ENCODE results near the gene MSH2. TPM values are rescaled to one million over a fixed set of nuclear protein-coding genes. Genes with fewer than 3 reads are reported as not detected.
A peak's percentile ranks its signal among the peaks of the same experiment; 100 is the strongest.
"Not testable (repeated sequence)": the region's sequence is repeated elsewhere in the genome, so short reads cannot be mapped to it uniquely, and the experiment has no call there.

MSH2 gene
- total and polyA plus RNA-seq, 2 experiments from 2014 or later: 20.8 to 27.7 TPM

GRCh38 chr2:47360927-47361326, 42.0 kb upstream of the MSH2 start:
- Histone ChIP-seq H3K9me3 (ENCODE audit: low read depth) (no peaks in the 10 kb centered on the region), H3K9me2 (replicated peaks; ENCODE audit: insufficient read depth) (no peaks in the 10 kb centered on the region), H3K4me3 (no peak overlapping the region), H3K36me3 (replicated peaks; ENCODE audit: insufficient read depth, low read depth) (no peaks in the 10 kb centered on the region), H3K79me2 (no peaks in the 10 kb centered on the region), H3K4me1 (ENCODE audit: insufficient read depth) (peaks cover 14% of the 10 kb centered on the region), H3K4me2 (peak overlapping the region; percentile 12), H3K27me3 (no peaks in the 10 kb centered on the region), H4K20me1 (ENCODE audit: insufficient read depth, poor library complexity, severe bottlenecking) (no peaks in the 10 kb centered on the region), H3K27ac (peak overlapping the region; percentile 91), H2AFZ (no peak overlapping the region)
- no peak for TF ChIP-seq EZH2phosphoT487 (IDR thresholded peaks at IDR 0.05; ENCODE audit: low read depth, severe bottlenecking, unreplicated experiment)
- TF ChIP-seq EZH2 (IDR thresholded peaks at IDR 0.05; ENCODE audit: borderline replicate concordance): no peak
- TF ChIP-seq, protein P1, sequence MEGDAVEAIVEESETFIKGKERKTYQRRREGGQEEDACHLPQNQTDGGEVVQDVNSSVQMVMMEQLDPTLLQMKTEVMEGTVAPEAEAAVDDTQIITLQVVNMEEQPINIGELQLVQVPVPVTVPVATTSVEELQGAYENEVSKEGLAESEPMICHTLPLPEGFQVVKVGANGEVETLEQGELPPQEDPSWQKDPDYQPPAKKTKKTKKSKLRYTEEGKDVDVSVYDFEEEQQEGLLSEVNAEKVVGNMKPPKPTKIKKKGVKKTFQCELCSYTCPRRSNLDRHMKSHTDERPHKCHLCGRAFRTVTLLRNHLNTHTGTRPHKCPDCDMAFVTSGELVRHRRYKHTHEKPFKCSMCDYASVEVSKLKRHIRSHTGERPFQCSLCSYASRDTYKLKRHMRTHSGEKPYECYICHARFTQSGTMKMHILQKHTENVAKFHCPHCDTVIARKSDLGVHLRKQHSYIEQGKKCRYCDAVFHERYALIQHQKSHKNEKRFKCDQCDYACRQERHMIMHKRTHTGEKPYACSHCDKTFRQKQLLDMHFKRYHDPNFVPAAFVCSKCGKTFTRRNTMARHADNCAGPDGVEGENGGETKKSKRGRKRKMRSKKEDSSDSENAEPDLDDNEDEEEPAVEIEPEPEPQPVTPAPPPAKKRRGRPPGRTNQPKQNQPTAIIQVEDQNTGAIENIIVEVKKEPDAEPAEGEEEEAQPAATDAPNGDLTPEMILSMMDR (IDR thresholded peaks at IDR 0.05; ENCODE audit: poor library complexity): no peak
- peak; percentile 61 for DNase-seq (ENCODE audit: low spot score)
- WGBS (ENCODE audit: low lambda C conversion rate, missing lambda C conversion rate): 80% methylated on average over 3 of the region's 3 CpGs

DNA sequence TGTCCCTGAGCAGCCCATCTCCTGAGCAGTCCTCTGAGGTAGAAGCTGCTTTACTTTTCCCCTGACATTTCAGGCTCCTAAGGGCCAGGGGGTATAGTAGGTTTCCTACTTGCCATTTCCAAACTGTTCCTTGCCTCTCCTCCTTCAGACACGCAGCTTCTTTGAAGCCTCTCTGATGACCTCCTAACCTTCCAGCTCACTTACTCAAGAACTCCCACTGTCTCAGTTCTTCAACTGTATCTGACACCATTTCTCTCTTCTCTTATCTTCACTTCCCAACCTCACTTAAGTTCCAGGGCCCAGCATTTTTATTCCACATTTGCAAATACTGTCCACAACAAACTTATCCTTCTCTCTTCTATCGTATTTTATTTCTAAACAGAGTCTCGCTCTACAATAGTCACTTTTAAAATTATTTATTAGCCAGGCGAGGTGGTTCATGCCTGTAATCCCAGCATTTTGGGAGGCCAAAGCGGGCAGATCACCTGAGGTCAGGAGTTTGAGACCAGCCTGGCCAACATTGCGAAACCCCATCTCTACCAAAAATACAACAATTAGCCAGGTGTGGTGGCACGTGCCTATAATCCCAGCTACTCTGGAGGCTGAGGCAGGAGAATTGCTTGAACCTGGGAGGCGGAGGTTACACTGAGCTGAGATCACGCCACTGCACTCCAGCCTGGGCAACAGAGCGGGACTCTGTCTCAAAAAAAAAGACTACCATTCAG, 41.3 kb upstream of the MSH2 start:
- WGBS (ENCODE audit: low lambda C conversion rate, missing lambda C conversion rate): 95% methylated on average over 10 of the region's 10 CpGs
- H2AFZ ChIP-seq; H3K9me2 ChIP-seq (replicated peaks; ENCODE audit: insufficient read depth); H3K9me3 ChIP-seq (ENCODE audit: low read depth); DNase-seq (ENCODE audit: low spot score); H3K4me2 ChIP-seq; H3K27me3 ChIP-seq; H3K4me3 ChIP-seq; H3K79me2 ChIP-seq; H4K20me1 ChIP-seq (ENCODE audit: insufficient read depth, poor library complexity, severe bottlenecking); H3K36me3 ChIP-seq (replicated peaks; ENCODE audit: insufficient read depth, low read depth): not testable (repeated sequence)
- peaks cover 14% of the 10 kb centered on the region for H3K4me1 ChIP-seq (ENCODE audit: insufficient read depth)
- peak overlapping the region; percentile 91 for H3K27ac ChIP-seq

DNA sequence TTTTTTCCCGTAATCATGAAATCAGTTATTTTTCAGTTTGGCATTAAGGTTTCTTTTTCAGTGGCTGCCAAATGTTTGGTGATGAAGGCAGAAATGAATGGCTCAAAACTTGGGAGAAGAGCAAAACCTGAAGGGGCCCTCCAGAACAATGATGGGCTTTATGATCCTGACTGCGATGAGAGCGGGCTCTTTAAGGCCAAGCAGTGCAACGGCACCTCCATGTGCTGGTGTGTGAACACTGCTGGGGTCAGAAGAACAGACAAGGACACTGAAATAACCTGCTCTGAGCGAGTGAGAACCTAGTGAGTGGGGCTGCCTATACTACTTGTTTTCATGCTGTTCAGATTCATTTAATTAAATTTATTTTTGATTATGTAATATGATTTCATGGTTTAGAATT, 29.2 kb upstream of the MSH2 start:
- H3K9me2 ChIP-seq (replicated peaks; ENCODE audit: insufficient read depth): no peaks in the 10 kb centered on the region
- peak overlapping the region; percentile 85 for H3K4me2 ChIP-seq
- H3K9me3 ChIP-seq (ENCODE audit: low read depth): no peaks in the 10 kb centered on the region
- H4K20me1 ChIP-seq (ENCODE audit: insufficient read depth, poor library complexity, severe bottlenecking): peaks cover 59% of the 10 kb centered on the region
- no peak overlapping the region for H3K27ac ChIP-seq
- H3K79me2 ChIP-seq: peaks cover 89% of the 10 kb centered on the region
- no peak overlapping the region for H2AFZ ChIP-seq
- TF ChIP-seq, protein P1 (IDR thresholded peaks at IDR 0.05; ENCODE audit: poor library complexity): peak; percentile 40
- no peak for TF ChIP-seq EZH2 (IDR thresholded peaks at IDR 0.05; ENCODE audit: borderline replicate concordance)
- no peak for TF ChIP-seq EZH2phosphoT487 (IDR thresholded peaks at IDR 0.05; ENCODE audit: low read depth, severe bottlenecking, unreplicated experiment)
- H3K4me1 ChIP-seq (ENCODE audit: insufficient read depth): peaks cover 3% of the 10 kb centered on the region
- peak; percentile 59 for DNase-seq (ENCODE audit: low spot score)
- WGBS (ENCODE audit: low lambda C conversion rate, missing lambda C conversion rate): 43% methylated on average over 5 of the region's 5 CpGs
- H3K27me3 ChIP-seq: no peaks in the 10 kb centered on the region
- peaks cover 3% of the 10 kb centered on the region for H3K36me3 ChIP-seq (replicated peaks; ENCODE audit: insufficient read depth, low read depth)
- no peak overlapping the region for H3K4me3 ChIP-seq

DNA sequence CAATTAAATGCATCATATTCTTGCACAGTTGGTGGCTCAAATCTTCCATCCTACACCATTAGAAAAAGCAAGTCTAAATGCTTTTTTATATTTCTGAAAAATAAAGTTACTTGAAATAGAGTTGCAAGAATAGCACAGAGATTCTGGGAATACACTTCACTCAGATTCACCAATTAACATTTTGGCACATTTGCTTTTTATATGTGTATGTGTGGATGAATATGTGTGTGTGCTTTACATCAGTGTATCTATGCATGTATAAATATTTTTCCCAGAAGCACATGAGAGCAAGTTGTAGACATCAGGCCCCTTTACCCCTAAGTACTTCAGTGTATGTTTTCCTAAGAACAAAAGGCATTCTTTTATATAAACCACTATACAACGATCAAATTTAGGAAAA, 27.6 kb upstream of the MSH2 start:
- Histone ChIP-seq H2AFZ (no peak overlapping the region), H3K4me1 (ENCODE audit: insufficient read depth) (no peaks in the 10 kb centered on the region), H3K27me3 (no peaks in the 10 kb centered on the region), H3K9me3 (ENCODE audit: low read depth) (no peaks in the 10 kb centered on the region), H3K4me2 (no peak overlapping the region), H3K9me2 (replicated peaks; ENCODE audit: insufficient read depth) (no peaks in the 10 kb centered on the region), H3K27ac (no peak overlapping the region), H3K36me3 (replicated peaks; ENCODE audit: insufficient read depth, low read depth) (peaks cover 6% of the 10 kb centered on the region), H3K79me2 (peaks cover 92% of the 10 kb centered on the region), H4K20me1 (ENCODE audit: insufficient read depth, poor library complexity, severe bottlenecking) (peaks cover 58% of the 10 kb centered on the region), H3K4me3 (no peak overlapping the region)
- DNase-seq (ENCODE audit: low spot score): no peak
- WGBS (ENCODE audit: low lambda C conversion rate, missing lambda C conversion rate): 91% methylated on average over 1 of the region's 1 CpG
- TF ChIP-seq, protein P1 (IDR thresholded peaks at IDR 0.05; ENCODE audit: poor library complexity): no peak
- TF ChIP-seq EZH2phosphoT487 (IDR thresholded peaks at IDR 0.05; ENCODE audit: low read depth, severe bottlenecking, unreplicated experiment): no peak
- TF ChIP-seq EZH2 (IDR thresholded peaks at IDR 0.05; ENCODE audit: borderline replicate concordance): no peak
